ENCODE measurements around the gene KCNH5. TPM values are rescaled to one million over a fixed set of nuclear protein-coding genes. Genes with fewer than 3 reads are reported as not detected.

Gene KCNH5
- total RNA-seq, 1 donor from 2014 or later, result 2.8 TPM

- Mint-ChIP-seq H3K4me1 (ENCODE audit: unreplicated experiment) (no peaks in the 10 kb centered on the region), H3K4me3 (peak overlapping the region; percentile 83), H3K9me3 (no peaks in the 10 kb centered on the region), H3K27me3 (peaks cover 90% of the 10 kb centered on the region), H3K36me3 (no peaks in the 10 kb centered on the region), H3K27ac (no peak overlapping the region)
- TF ChIP-seq CTCF (conservative IDR thresholded peaks at IDR 0.05), result peak; percentile 59
- peak; percentile 80 for DNase-seq (ENCODE audit: extremely low spot score, unreplicated experiment)
Measured at GRCh38 chr14:63045612-63046320, 508 bp upstream of the KCNH5 start.

- no peak for DNase-seq (ENCODE audit: extremely low spot score, unreplicated experiment)
- no peak overlapping the region for H3K27ac Mint-ChIP-seq
- peaks cover 51% of the 10 kb centered on the region for H3K27me3 Mint-ChIP-seq
- H3K4me1 Mint-ChIP-seq (ENCODE audit: unreplicated experiment), result no peaks in the 10 kb centered on the region
- no peaks in the 10 kb centered on the region for H3K36me3 Mint-ChIP-seq
- H3K9me3 Mint-ChIP-seq, result no peaks in the 10 kb centered on the region
- H3K4me3 Mint-ChIP-seq, result no peak overlapping the region
- TF ChIP-seq CTCF (conservative IDR thresholded peaks at IDR 0.05), result peak; percentile 72
Measured at GRCh38 chr14:63039866-63040265, 5.4 kb downstream of the KCNH5 start.

GRCh38 chr14:63032641-63033040 is 12.6 kb downstream of the KCNH5 start:
- H3K27me3 Mint-ChIP-seq, result peaks cover 10% of the 10 kb centered on the region
- H3K27ac Mint-ChIP-seq, result no peak overlapping the region
- DNase-seq (ENCODE audit: extremely low spot score, unreplicated experiment), result no peak
- H3K4me1 Mint-ChIP-seq (ENCODE audit: unreplicated experiment), result no peaks in the 10 kb centered on the region
- no peaks in the 10 kb centered on the region for H3K9me3 Mint-ChIP-seq
- TF ChIP-seq CTCF (conservative IDR thresholded peaks at IDR 0.05), result no peak
- no peak overlapping the region for H3K4me3 Mint-ChIP-seq
- H3K36me3 Mint-ChIP-seq, result no peaks in the 10 kb centered on the region

GRCh38 chr14:63032076-63032475 is 13.2 kb downstream of the KCNH5 start:
- no peaks in the 10 kb centered on the region for H3K9me3 Mint-ChIP-seq

GRCh38 chr14:63030113-63030512 is 15.1 kb downstream of the KCNH5 start:
- no peak overlapping the region for H3K27ac Mint-ChIP-seq
- H3K4me3 Mint-ChIP-seq, result no peak overlapping the region
- H3K9me3 Mint-ChIP-seq, result no peaks in the 10 kb centered on the region
- TF ChIP-seq CTCF (conservative IDR thresholded peaks at IDR 0.05), result no peak
- peaks cover 10% of the 10 kb centered on the region for H3K27me3 Mint-ChIP-seq
- DNase-seq (ENCODE audit: extremely low spot score, unreplicated experiment), result no peak
- no peaks in the 10 kb centered on the region for H3K36me3 Mint-ChIP-seq
- H3K4me1 Mint-ChIP-seq (ENCODE audit: unreplicated experiment), result no peaks in the 10 kb centered on the region

More at GRCh38 chr14:63032076-63032475, 13.2 kb downstream of the KCNH5 start:
- no peaks in the 10 kb centered on the region for H3K36me3 Mint-ChIP-seq
- peaks cover 10% of the 10 kb centered on the region for H3K27me3 Mint-ChIP-seq
- H3K4me3 Mint-ChIP-seq, result no peak overlapping the region
- no peak for DNase-seq (ENCODE audit: extremely low spot score, unreplicated experiment)
- no peak for TF ChIP-seq CTCF (conservative IDR thresholded peaks at IDR 0.05)
- no peaks in the 10 kb centered on the region for H3K4me1 Mint-ChIP-seq (ENCODE audit: unreplicated experiment)
- no peak overlapping the region for H3K27ac Mint-ChIP-seq

Data from type B pancreatic cell (in vitro differentiated cells).